GM12891 (cell line): ENCODE measurements around the gene RBBP8NL.

ENCODE experiments used
- DNase-seq: peaks from one replicate; pipeline ENCODE4 v3.0.0; 2011; ENCODE audit warnings: low spot score; ENCODE audit not compliant: insufficient read length
- FAIRE-seq: peaks from 2 replicates; lab custom pipeline; 2011; peaks lifted over from hg19 to GRCh38; lab: Jason Lieb, UNC
- PAX5 ChIP-seq: IDR thresholded peaks from 2 replicates; pipeline ENCODE4 v1.6.1; 2011; ENCODE audit warnings: low read length, moderate library complexity, mild to moderate bottlenecking; ENCODE audit not compliant: insufficient read depth, severe bottlenecking
- POLR2A ChIP-seq: IDR thresholded peaks from 2 replicates; pipeline ENCODE4 v1.6.1; 2011; ENCODE audit warnings: low read depth, low read length, control low read depth
- POLR2AphosphoS5 ChIP-seq: IDR thresholded peaks from 2 replicates; pipeline ENCODE4 v1.6.1; 2011; ENCODE audit warnings: low read depth, low read length, control low read depth
- POU2F2 ChIP-seq: IDR thresholded peaks from 2 replicates; pipeline ENCODE4 v1.6.1; 2011; ENCODE audit warnings: low read depth, mild to moderate bottlenecking, control low read depth, low read length, moderate library complexity
- SPI1 ChIP-seq: IDR thresholded peaks from 2 replicates; pipeline ENCODE4 v1.6.1; 2011; ENCODE audit warnings: low read depth, low read length, control low read depth
- TAF1 ChIP-seq: IDR thresholded peaks from 2 replicates; pipeline ENCODE4 v1.6.1; 2011; ENCODE audit warnings: low read depth, low read length, control low read depth

Gene RBBP8NL

DNA sequence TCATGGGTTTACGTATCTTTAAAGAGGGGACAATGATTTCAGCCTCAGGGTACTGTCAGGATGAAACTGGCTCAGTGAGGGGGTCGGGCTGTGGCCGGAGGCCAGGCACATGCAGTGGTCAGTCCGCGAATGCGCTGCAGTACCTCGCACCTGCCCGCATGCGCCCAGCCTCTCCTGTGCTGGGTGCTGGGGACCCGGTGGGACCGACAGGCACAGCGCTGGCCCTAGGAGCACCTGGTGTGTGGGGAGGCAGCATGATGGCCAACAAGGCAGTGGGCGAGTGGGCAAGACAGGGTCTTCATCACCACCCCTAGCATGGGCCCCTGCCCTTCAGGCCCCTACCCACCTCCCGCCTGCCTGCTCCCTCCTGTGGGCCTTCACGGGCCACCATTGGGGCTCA lies 19.3 kb downstream of the RBBP8NL start:
- DNase-seq (no peak), FAIRE-seq (peak; percentile 13)
- TF ChIP-seq SPI1: no peak
- no peak for TF ChIP-seq POLR2AphosphoS5
- TF ChIP-seq POU2F2: no peak
- no peak for TF ChIP-seq TAF1
- no peak for TF ChIP-seq PAX5
- TF ChIP-seq POLR2A: no peak

DNA sequence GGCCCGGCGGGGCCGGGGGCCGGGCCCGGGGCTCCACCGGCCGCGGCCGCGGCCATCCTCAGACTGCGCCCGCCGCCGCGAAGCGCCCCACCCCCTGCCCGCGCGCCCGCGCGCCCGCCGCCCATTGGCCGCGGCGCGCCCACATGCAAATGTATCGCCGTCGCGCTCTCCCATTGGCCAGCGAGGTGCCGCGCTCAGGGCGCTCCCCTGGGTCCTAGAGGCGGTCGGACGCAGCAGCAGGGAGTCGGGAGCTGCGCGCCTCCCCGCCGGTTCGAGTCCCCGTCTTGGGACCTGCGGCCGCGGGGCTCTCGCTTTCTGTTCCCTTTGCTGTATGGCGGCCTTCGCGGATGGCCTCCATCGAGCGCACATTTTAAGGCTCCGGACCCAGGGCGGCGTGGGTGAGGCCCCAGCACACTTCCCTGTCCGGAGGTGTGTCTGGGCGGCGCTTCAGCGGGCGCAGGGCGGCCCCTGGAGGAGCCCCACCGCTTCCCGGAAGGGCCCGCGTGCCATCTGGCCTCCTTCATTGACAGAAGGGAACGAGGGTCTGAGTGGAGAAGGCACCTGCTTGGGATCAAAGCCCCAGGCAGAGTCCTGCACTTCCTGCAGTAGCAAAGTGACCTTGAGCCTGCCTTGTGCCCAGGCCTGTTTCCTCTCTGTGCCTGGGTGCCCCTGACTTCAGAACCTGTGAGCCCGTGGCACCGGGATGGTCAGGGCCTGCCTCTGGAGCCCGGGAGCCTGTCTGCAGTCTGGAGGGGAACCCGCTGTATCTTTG lies 19.9 kb downstream of the RBBP8NL start, which contains the start of gene CABLES2:
Gene CABLES2, minus strand, starts transcription at position 65 of the 772 bp plus-strand sequence. Its CDS starts 9 bp downstream, at position 56.
- TF ChIP-seq PAX5: no peak
- TF ChIP-seq TAF1: peak; percentile 87
- peak; percentile 98 for TF ChIP-seq POU2F2
- DNase-seq: peak; percentile 99
- FAIRE-seq: peak; percentile 90

DNA sequence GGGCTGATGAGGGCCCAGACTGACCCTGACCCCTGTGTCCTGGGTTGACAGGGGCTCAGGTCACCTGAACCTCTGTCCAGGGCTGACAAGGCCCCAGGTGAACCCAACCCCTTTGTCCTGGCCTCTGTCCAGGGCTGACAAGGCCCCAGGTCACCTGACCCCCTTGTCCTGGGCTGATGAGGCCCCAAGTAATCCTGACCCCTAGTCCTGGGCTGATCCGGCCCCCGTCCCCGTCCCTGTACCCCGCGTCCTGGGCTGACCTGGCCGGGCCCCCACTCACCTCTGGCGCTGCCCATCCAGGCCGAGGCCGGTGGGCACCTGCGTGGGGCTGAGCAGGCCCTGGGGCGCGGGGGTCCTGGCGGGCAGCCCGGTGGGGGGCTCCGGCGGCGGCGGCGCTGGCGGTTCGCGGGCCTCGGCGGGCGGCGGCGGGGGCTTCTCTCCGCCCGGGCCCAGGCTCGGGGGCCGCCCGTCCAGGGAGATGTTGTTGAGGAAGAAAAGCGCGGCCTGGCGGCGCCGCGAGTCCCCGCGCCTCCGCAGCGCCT lies 20.6 kb downstream of the RBBP8NL start:
- TF ChIP-seq TAF1: no peak
- no peak for TF ChIP-seq POLR2A
- TF ChIP-seq POU2F2: no peak
- TF ChIP-seq POLR2AphosphoS5: no peak
- TF ChIP-seq PAX5: no peak
- no peak for TF ChIP-seq SPI1
- no peak for FAIRE-seq

DNA sequence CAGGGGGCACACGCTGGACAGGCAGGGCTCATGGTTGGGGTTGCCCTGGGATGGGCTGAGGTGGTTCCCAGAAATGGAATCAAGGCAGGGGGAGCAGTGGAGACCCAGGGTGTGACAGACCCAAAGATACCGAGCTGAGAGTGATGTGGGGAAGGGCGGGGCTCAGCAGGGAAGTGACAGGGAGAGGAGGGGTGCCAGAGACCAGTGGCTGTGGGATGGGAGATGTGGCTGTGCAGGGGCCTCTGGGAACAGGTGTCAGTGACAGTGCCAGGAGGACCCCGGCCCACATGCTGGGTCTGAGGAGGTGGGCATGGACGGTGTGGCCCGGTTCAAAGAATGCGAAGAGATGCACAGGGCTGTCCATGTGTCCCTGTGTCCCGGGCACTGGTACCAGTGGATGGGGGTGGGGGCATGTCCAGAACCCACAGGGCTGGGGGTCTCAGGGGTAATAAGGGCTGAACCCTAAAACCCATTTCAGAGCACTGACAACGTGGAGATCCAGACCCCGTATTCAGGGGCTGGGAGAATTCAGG lies 21.3 kb downstream of the RBBP8NL start:
- no peak for FAIRE-seq

More for the DNA sequence above, 20.6 kb downstream of the RBBP8NL start:
- no peak for DNase-seq

DNA sequence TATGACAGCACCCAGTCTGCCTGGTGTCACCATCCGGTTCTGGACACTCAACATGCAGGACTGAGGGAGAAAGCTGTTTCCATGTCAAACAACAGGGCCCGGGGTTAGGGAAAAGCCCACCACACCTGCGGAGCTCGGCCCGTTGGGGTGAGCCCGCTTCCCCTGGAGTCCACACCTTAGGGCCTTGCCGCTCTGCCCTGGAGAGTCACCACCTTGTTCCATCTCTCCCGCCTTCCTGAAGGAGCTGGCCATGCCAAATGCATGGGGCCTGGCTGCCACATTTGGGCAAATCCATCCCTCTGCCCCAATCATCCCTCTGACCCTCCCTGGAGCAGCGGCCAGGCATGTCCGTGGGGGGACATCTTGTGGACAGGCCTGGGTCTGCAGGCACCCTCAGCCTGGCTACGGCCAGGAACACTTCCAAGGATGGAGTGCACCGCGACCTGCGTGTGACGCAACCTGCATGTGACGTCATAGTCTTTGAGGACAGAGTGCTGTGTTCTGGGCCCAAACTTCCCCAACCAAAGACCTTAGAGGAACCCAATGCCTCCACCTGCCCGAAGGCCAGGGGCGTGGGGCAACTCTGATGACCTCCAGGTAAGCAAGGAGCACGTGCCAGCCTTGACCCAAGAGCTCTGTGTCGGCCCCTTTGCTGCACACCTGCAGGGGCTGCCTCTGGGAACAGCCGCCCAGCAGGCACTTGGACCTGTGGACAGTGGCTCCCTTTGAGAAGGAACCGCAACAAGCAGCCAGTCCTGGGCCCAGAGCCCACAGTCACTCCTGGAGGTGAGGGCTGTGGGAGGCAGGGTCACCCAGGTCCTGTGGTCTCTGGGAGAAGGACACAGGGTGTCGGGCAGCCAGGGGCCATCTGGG lies 22.0 kb downstream of the RBBP8NL start:
- DNase-seq: no peak
- TF ChIP-seq SPI1 (no peak), POLR2A (no peak), POU2F2 (no peak), PAX5 (no peak), POLR2AphosphoS5 (no peak), TAF1 (no peak)
- no peak for FAIRE-seq

More for the DNA sequence above, 21.3 kb downstream of the RBBP8NL start:
- TF ChIP-seq SPI1 (no peak), TAF1 (no peak), POLR2A (no peak), POLR2AphosphoS5 (no peak), POU2F2 (no peak), PAX5 (no peak)
- no peak for DNase-seq

DNA sequence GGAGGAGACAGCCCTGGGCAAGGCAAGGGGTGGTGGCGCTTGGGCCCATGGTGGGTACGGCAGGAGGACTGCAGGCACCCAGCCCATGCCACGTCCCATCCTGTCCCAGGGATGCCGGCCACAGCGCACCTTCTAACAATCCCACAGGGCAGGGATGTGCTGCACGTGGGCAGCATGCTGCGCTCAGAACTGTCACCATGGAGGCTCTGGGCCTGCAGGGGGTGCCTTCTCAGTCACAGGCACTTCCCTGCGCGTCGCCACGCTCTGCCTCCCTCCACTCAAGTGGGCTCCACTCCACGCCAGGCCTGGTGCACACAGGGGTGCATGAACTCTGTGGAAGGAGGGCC lies 22.6 kb downstream of the RBBP8NL start:
- no peak for FAIRE-seq
- no peak for DNase-seq
- TF ChIP-seq POLR2A (no peak), TAF1 (no peak), POLR2AphosphoS5 (no peak), POU2F2 (no peak), PAX5 (no peak), SPI1 (no peak)

DNA sequence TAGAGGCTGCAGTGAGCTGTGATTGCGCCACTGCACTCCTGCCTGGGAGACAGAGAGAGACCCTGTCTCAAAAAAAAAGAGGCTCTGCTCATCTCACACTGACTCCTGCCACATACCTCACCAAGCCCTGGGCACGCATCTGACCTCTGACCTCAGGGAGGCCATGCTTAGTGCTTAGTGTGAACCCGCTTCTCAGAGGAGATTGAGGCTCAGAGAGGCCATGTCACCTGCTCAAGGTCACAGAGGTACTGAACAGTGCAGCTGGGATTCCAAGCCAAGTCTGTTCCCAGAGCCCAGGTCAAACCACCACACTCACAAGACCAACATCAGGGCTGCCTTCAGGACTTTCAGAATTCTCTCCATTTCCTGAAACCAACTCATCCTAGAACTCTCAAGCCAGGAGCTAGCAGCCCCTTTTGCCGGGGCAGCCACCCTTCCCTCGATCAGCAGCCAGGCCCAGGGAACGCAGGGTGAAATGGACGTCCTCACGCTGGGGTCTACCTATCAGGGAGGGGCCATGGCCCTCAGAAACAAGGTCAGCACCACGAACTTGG lies 23.1 kb downstream of the RBBP8NL start:
- DNase-seq (no peak), FAIRE-seq (no peak)
- no peak for TF ChIP-seq TAF1
- no peak for TF ChIP-seq POLR2A

DNA sequence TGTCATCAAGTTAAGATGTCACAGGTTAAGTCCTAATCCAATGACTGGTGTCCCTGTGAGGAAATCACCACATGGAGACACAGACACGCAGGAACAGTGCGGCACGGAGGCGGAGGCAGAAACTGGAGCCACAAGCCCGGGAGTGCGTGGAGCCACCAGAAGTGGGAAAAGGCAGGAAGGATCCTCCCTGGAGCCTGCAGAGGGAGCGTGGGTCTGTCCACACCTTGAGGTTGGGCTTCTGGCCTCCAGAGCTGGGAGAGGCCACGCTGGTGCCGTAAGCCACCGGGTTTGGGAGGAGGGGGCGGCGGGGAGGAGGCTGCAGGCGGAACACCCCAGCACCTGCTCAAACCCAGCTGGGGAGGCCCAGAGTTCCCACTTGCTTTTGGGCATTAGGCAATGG lies 24.0 kb downstream of the RBBP8NL start:
- DNase-seq (no peak), FAIRE-seq (no peak)
- TF ChIP-seq POLR2A (no peak), POU2F2 (no peak), SPI1 (no peak), PAX5 (no peak), TAF1 (no peak), POLR2AphosphoS5 (no peak)
